WTC11 (cell line): ENCODE results near the gene UBALD1.

Experiments
- KAT7 ChIP-seq: sonication (generic); formaldehyde crosslinking; IDR thresholded peaks from 2 replicates; pipeline ENCODE4 v1.8.1; 2023; ENCODE audit warnings: missing genetic modification reagents, mild to moderate bottlenecking, borderline replicate concordance
- PRRX2 ChIP-seq: fragments of 250-450 bp; sonication (Bioruptor Pico); IDR thresholded peaks from 2 replicates; pipeline ENCODE4 v1.8.0; 2021; ENCODE audit warnings: mild to moderate bottlenecking
- TEAD4 ChIP-seq: sonication (generic); formaldehyde crosslinking; IDR thresholded peaks from 2 replicates; pipeline ENCODE4 v1.8.0; 2022; ENCODE audit warnings: mild to moderate bottlenecking, missing genetic modification reagents
- ZNF263 ChIP-seq: sonication (generic); formaldehyde crosslinking; IDR thresholded peaks from 2 replicates; pipeline ENCODE4 v1.8.1; 2022; ENCODE audit warnings: low read depth, mild to moderate bottlenecking, moderate library complexity, missing genetic modification reagents
- TF ChIP-seq, protein P1 (sequence below): fragments of 250-450 bp; sonication (Bioruptor Pico); IDR thresholded peaks from 2 replicates; pipeline ENCODE4 v2.1.2; 2022; ENCODE audit warnings: mild to moderate bottlenecking, moderate library complexity
- TF ChIP-seq, protein P2 (sequence below): sonication (generic); formaldehyde crosslinking; IDR thresholded peaks from 2 replicates; pipeline ENCODE4 v1.8.0; 2023; ENCODE audit warnings: mild to moderate bottlenecking, missing genetic modification reagents
- TF ChIP-seq, protein P3 (sequence below): fragments of 200-600 bp; IDR thresholded peaks from 2 replicates; pipeline ENCODE4 v1.8.0; 2022; ENCODE audit warnings: antibody characterized with exemption
- TF ChIP-seq, protein P4 (sequence below): sonication (generic); formaldehyde crosslinking; IDR thresholded peaks from 2 replicates; pipeline ENCODE4 v1.8.0; 2022; ENCODE audit warnings: mild to moderate bottlenecking, missing genetic modification reagents
- TF ChIP-seq, protein P5 (sequence below): sonication (generic); formaldehyde crosslinking; IDR thresholded peaks from 2 replicates; pipeline ENCODE4 v1.8.0; 2022; ENCODE audit warnings: mild to moderate bottlenecking, missing genetic modification reagents

DNA sequence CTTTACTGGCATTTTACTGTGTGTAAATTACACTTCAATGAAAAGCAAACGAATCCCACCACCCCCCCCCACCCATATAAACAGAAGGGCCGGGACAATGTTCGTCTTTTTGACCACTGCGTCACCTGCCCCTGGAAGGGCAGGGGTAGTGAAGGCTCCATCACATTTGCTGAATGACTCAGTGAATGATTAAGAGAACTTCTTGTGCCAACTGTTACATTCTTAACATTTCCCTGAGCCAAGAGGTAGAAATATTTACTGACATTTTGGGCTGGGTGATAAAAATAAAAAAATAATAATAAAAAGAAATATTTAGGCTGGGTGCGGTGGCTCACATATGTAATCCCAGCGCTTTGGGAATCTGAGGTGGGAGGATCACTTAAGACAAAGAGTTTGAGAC is 34.4 kb downstream of the UBALD1 start:
- TF ChIP-seq ZNF263 (no peak), KAT7 (no peak), PRRX2 (no peak), TEAD4 (CRISPR knock-in tag) (no peak)
- TF ChIP-seq, protein P1, sequence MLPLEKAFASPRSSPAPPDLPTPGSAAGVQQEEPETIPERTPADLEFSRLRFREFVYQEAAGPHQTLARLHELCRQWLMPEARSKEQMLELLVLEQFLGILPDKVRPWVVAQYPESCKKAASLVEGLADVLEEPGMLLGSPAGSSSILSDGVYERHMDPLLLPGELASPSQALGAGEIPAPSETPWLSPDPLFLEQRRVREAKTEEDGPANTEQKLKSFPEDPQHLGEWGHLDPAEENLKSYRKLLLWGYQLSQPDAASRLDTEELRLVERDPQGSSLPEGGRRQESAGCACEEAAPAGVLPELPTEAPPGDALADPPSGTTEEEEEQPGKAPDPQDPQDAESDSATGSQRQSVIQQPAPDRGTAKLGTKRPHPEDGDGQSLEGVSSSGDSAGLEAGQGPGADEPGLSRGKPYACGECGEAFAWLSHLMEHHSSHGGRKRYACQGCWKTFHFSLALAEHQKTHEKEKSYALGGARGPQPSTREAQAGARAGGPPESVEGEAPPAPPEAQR = no peak
- TF ChIP-seq, protein P2, sequence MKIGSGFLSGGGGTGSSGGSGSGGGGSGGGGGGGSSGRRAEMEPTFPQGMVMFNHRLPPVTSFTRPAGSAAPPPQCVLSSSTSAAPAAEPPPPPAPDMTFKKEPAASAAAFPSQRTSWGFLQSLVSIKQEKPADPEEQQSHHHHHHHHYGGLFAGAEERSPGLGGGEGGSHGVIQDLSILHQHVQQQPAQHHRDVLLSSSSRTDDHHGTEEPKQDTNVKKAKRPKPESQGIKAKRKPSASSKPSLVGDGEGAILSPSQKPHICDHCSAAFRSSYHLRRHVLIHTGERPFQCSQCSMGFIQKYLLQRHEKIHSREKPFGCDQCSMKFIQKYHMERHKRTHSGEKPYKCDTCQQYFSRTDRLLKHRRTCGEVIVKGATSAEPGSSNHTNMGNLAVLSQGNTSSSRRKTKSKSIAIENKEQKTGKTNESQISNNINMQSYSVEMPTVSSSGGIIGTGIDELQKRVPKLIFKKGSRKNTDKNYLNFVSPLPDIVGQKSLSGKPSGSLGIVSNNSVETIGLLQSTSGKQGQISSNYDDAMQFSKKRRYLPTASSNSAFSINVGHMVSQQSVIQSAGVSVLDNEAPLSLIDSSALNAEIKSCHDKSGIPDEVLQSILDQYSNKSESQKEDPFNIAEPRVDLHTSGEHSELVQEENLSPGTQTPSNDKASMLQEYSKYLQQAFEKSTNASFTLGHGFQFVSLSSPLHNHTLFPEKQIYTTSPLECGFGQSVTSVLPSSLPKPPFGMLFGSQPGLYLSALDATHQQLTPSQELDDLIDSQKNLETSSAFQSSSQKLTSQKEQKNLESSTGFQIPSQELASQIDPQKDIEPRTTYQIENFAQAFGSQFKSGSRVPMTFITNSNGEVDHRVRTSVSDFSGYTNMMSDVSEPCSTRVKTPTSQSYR = no peak
- TF ChIP-seq, protein P3, sequence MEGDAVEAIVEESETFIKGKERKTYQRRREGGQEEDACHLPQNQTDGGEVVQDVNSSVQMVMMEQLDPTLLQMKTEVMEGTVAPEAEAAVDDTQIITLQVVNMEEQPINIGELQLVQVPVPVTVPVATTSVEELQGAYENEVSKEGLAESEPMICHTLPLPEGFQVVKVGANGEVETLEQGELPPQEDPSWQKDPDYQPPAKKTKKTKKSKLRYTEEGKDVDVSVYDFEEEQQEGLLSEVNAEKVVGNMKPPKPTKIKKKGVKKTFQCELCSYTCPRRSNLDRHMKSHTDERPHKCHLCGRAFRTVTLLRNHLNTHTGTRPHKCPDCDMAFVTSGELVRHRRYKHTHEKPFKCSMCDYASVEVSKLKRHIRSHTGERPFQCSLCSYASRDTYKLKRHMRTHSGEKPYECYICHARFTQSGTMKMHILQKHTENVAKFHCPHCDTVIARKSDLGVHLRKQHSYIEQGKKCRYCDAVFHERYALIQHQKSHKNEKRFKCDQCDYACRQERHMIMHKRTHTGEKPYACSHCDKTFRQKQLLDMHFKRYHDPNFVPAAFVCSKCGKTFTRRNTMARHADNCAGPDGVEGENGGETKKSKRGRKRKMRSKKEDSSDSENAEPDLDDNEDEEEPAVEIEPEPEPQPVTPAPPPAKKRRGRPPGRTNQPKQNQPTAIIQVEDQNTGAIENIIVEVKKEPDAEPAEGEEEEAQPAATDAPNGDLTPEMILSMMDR = no peak
- TF ChIP-seq, protein P4, sequence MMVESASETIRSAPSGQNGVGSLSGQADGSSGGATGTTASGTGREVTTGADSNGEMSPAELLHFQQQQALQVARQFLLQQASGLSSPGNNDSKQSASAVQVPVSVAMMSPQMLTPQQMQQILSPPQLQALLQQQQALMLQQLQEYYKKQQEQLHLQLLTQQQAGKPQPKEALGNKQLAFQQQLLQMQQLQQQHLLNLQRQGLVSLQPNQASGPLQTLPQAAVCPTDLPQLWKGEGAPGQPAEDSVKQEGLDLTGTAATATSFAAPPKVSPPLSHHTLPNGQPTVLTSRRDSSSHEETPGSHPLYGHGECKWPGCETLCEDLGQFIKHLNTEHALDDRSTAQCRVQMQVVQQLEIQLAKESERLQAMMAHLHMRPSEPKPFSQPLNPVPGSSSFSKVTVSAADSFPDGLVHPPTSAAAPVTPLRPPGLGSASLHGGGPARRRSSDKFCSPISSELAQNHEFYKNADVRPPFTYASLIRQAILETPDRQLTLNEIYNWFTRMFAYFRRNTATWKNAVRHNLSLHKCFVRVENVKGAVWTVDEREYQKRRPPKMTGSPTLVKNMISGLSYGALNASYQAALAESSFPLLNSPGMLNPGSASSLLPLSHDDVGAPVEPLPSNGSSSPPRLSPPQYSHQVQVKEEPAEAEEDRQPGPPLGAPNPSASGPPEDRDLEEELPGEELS (CRISPR knock-in tag) = no peak
- TF ChIP-seq, protein P5, sequence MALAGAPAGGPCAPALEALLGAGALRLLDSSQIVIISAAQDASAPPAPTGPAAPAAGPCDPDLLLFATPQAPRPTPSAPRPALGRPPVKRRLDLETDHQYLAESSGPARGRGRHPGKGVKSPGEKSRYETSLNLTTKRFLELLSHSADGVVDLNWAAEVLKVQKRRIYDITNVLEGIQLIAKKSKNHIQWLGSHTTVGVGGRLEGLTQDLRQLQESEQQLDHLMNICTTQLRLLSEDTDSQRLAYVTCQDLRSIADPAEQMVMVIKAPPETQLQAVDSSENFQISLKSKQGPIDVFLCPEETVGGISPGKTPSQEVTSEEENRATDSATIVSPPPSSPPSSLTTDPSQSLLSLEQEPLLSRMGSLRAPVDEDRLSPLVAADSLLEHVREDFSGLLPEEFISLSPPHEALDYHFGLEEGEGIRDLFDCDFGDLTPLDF (CRISPR knock-in tag) = no peak
